Measurements from ENCODE around the gene RAD51B.

GRCh38 chr14:68362846-68363245, 543.3 kb downstream of the RAD51B start:
- TF ChIP-seq ZNF274 (IDR thresholded peaks at IDR 0.05; ENCODE audit: low read depth, low read length) (no peak), ZFX (IDR thresholded peaks at IDR 0.05) (no peak)
- TF ChIP-seq, protein P1, sequence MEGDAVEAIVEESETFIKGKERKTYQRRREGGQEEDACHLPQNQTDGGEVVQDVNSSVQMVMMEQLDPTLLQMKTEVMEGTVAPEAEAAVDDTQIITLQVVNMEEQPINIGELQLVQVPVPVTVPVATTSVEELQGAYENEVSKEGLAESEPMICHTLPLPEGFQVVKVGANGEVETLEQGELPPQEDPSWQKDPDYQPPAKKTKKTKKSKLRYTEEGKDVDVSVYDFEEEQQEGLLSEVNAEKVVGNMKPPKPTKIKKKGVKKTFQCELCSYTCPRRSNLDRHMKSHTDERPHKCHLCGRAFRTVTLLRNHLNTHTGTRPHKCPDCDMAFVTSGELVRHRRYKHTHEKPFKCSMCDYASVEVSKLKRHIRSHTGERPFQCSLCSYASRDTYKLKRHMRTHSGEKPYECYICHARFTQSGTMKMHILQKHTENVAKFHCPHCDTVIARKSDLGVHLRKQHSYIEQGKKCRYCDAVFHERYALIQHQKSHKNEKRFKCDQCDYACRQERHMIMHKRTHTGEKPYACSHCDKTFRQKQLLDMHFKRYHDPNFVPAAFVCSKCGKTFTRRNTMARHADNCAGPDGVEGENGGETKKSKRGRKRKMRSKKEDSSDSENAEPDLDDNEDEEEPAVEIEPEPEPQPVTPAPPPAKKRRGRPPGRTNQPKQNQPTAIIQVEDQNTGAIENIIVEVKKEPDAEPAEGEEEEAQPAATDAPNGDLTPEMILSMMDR (IDR thresholded peaks at IDR 0.05 in 2 of 3, conservative IDR thresholded peaks at IDR 0.05 in 1 of 3; ENCODE audit: borderline replicate concordance in 1 of 3, insufficient read depth in 1 of 3, low read depth in 2 of 3, low read length in 2 of 3) = no peak

All from HCT116 (cell line).